Measurements from ENCODE around the gene UFSP1. TPM values are rescaled to one million over a fixed set of nuclear protein-coding genes. Genes with fewer than 3 reads are reported as not detected.
"Not testable (repeated sequence)": the region's sequence is repeated elsewhere in the genome, so short reads cannot be mapped to it uniquely, and the experiment has no call there.

Gene UFSP1
- total RNA-seq (1 to 10 TPM; 3.0 to 4.2 TPM), polyA plus RNA-seq (ENCODE audit: insufficient read depth, low read depth, low replicate concordance) (1.3 TPM)
- long read RNA-seq, donor 1, transcript UFSP1-201 (1 exons, 996 nt), result major isoform, 6 of 6 reads
- long read RNA-seq, donor 1, partial matches to known transcripts, result 0 of 6 reads
- long read RNA-seq, donor 1, other reads (novel, unspliced or antisense), result 0 of 6 reads
- long read RNA-seq, donor 2, partial matches to known transcripts, result 0 of 1 reads
- long read RNA-seq, donor 2, other reads (novel, unspliced or antisense), result 0 of 1 reads

GRCh38 chr7:100888988-100889750, at the start of gene UFSP1:
TSS of gene UFSP1 (minus strand) at chr7:100889715. CDS start at chr7:100889271, 444 bp downstream.
- 4 to 60% methylated on average over 1 to 41 of the region's 73 CpGs for WGBS, 2 donors
- intact Hi-C loops (cut with DNase I; ENCODE audit: low total_unique reads), result no loop called here

GRCh38 chr7:100936167-100936566, 46.7 kb upstream of the UFSP1 start:
- H3K27ac ChIP-seq, H3K4me3 ChIP-seq: not testable (repeated sequence)
- WGBS, 2 donors, result 81 to 95% methylated on average over 7 of the region's 7 CpGs

More at GRCh38 chr7:100888988-100889750, at the start of gene UFSP1:
- Histone ChIP-seq H3K27me3 (no peaks in the 10 kb centered on the region), H3K4me1 (peaks cover 15% of the 10 kb centered on the region), H3K4me3 (peak within 1 kb of the TSS; percentile 62 to 75), H3K9me3 (no peaks in the 10 kb centered on the region), H3K36me3 (ENCODE audit: low read depth, missing control alignments) (no peaks in the 10 kb centered on the region), H3K27ac (peak within 1 kb of the TSS; percentile 84)
- no peak for TF ChIP-seq POLR2A (IDR thresholded peaks at IDR 0.05)
- TF ChIP-seq CTCF (IDR thresholded peaks at IDR 0.05), result no peak
- no peak for DNase-seq

GRCh38 chr7:100935381-100935780, 45.9 kb upstream of the UFSP1 start:
- H3K27me3 ChIP-seq; H3K4me3 ChIP-seq; DNase-seq; H3K4me1 ChIP-seq; intact Hi-C loops (cut with DNase I; ENCODE audit: low total_unique reads); H3K27ac ChIP-seq; H3K36me3 ChIP-seq (ENCODE audit: low read depth, missing control alignments); H3K9me3 ChIP-seq: not testable (repeated sequence)
- WGBS, 2 donors, result 86 to 97% methylated on average over 2 of the region's 2 CpGs

More at GRCh38 chr7:100936167-100936566, 46.7 kb upstream of the UFSP1 start:
- H3K36me3 ChIP-seq (ENCODE audit: low read depth, missing control alignments); H3K4me1 ChIP-seq; intact Hi-C loops (cut with DNase I; ENCODE audit: low total_unique reads); DNase-seq; H3K27me3 ChIP-seq; H3K9me3 ChIP-seq: not testable (repeated sequence)

- Histone ChIP-seq H3K4me1 (no peaks in the 10 kb centered on the region), H3K27me3 (no peaks in the 10 kb centered on the region), H3K9me3 (no peaks in the 10 kb centered on the region), H3K36me3 (ENCODE audit: low read depth, missing control alignments) (no peaks in the 10 kb centered on the region), H3K27ac (no peak overlapping the region), H3K4me3 (no peak overlapping the region)
- no peak for DNase-seq
- intact Hi-C loops (cut with DNase I; ENCODE audit: low total_unique reads), result no loop called here
- 75 to 77% methylated on average over 3 to 4 of the region's 4 CpGs for WGBS, 2 donors
- TF ChIP-seq POLR2A (IDR thresholded peaks at IDR 0.05) (no peak), CTCF (IDR thresholded peaks at IDR 0.05) (no peak)
These were observed 44.2 kb upstream of the UFSP1 start for GRCh38 chr7:100933734-100934133.

GRCh38 chr7:100929808-100930174, 40.3 kb upstream of the UFSP1 start:
- H3K36me3 ChIP-seq (ENCODE audit: low read depth, missing control alignments), result no peaks in the 10 kb centered on the region
- DNase-seq, result no peak
- 96 to 100% methylated on average over 1 of the region's 1 CpG for WGBS, 2 donors
- H3K4me1 ChIP-seq, result no peaks in the 10 kb centered on the region
- no peak overlapping the region for H3K4me3 ChIP-seq
- no peaks in the 10 kb centered on the region for H3K9me3 ChIP-seq
- no peak overlapping the region for H3K27ac ChIP-seq
- intact Hi-C loops (cut with DNase I; ENCODE audit: low total_unique reads), result no loop called here
- TF ChIP-seq POLR2A (IDR thresholded peaks at IDR 0.05) (no peak), CTCF (IDR thresholded peaks at IDR 0.05) (no peak)
- H3K27me3 ChIP-seq, result no peaks in the 10 kb centered on the region

GRCh38 chr7:100923616-100924015, 34.1 kb upstream of the UFSP1 start:
- H3K27me3 ChIP-seq; H3K27ac ChIP-seq; H3K9me3 ChIP-seq; intact Hi-C loops (cut with DNase I; ENCODE audit: low total_unique reads); H3K4me1 ChIP-seq; H3K4me3 ChIP-seq; DNase-seq; H3K36me3 ChIP-seq (ENCODE audit: low read depth, missing control alignments): not testable (repeated sequence)
- WGBS, 2 donors, result 56 to 61% methylated on average over 4 of the region's 4 CpGs
